OCI-LY1 (cell line): ENCODE results near the gene ESR1.

Experiments
- H2AFZ ChIP-seq: fragments of 200-600 bp; sonication (generic), shearing (Covaris generic); 2 replicates; pipeline ENCODE4 v1.6.0; 2014; ENCODE audit warnings: antibody characterized with exemption, mild to moderate bottlenecking, low read length
- H3F3A ChIP-seq: fragments of 200-600 bp; sonication (generic), shearing (Covaris generic); 2 replicates; pipeline ENCODE4 v1.6.0; 2014; ENCODE audit warnings: mild to moderate bottlenecking, antibody characterized with exemption, low read length, moderate library complexity; ENCODE audit not compliant: insufficient read depth
- H3K27ac ChIP-seq: fragments of 200-600 bp; sonication (generic); 2 replicates; pipeline ENCODE4 v1.5.1; 2014; ENCODE audit warnings: low read length, mixed run types, mild to moderate bottlenecking, low read depth; ENCODE audit not compliant: poor library complexity, severe bottlenecking
- H3K27me3 ChIP-seq: fragments of 200-600 bp; sonication (generic); 2 replicates; pipeline ENCODE4 v1.6.0; 2014; ENCODE audit warnings: antibody characterized with exemption, mild to moderate bottlenecking, low read length, moderate library complexity; ENCODE audit not compliant: insufficient read depth
- H3K36me3 ChIP-seq: fragments of 200-600 bp; sonication (generic); 2 replicates; pipeline ENCODE4 v1.6.1; 2014; ENCODE audit warnings: mild to moderate bottlenecking, antibody characterized with exemption, low read length, moderate library complexity, mixed read lengths; ENCODE audit not compliant: insufficient read depth
- H3K4me1 ChIP-seq: fragments of 200-600 bp; sonication (generic); 2 replicates; pipeline ENCODE4 v1.5.1; 2014; ENCODE audit warnings: mild to moderate bottlenecking, low read length, moderate library complexity; ENCODE audit not compliant: insufficient read depth, severe bottlenecking
- H3K4me2 ChIP-seq: fragments of 200-600 bp; sonication (generic), shearing (Covaris generic); 2 replicates; pipeline ENCODE4 v1.6.1; 2014; ENCODE audit warnings: low read length
- H3K4me3 ChIP-seq: fragments of 200-600 bp; sonication (generic); 2 replicates; pipeline ENCODE4 v1.5.1; 2014; ENCODE audit warnings: low read length, low read depth, mild to moderate bottlenecking, mixed read lengths; ENCODE audit not compliant: poor library complexity, severe bottlenecking
- H3K79me2 ChIP-seq: fragments of 200-600 bp; shearing (Covaris generic); 2 replicates; pipeline ENCODE4 v1.6.1; 2016; ENCODE audit warnings: mixed run types, low read length, mixed read lengths; ENCODE audit not compliant: insufficient read depth
- H3K9ac ChIP-seq: fragments of 200-600 bp; sonication (generic), shearing (Covaris generic); 2 replicates; pipeline ENCODE4 v1.6.1; 2014; ENCODE audit warnings: mild to moderate bottlenecking, low read length, mixed read lengths
- H3K9me2 ChIP-seq: fragments of 200-600 bp; sonication (generic), shearing (Covaris generic); 2 replicates; pipeline ENCODE4 v1.6.1; 2014; ENCODE audit warnings: low read depth, mild to moderate bottlenecking, low read length, mixed read lengths
- H3K9me3 ChIP-seq: fragments of 200-600 bp; shearing (Covaris generic); 2 replicates; pipeline ENCODE4 v1.6.1; 2014; ENCODE audit warnings: low read length, mixed read lengths
- H4K20me1 ChIP-seq: fragments of 200-600 bp; sonication (generic), shearing (Covaris generic); 2 replicates; pipeline ENCODE4 v1.6.0; 2016; ENCODE audit warnings: mild to moderate bottlenecking, low read length; ENCODE audit not compliant: insufficient read depth
- EZH2 ChIP-seq: fragments of 200-600 bp; sonication (generic), shearing (Covaris generic); IDR thresholded peaks from 2 replicates; pipeline ENCODE4 v1.8.0; 2017; ENCODE audit warnings: borderline replicate concordance, mixed run types, mild to moderate bottlenecking, antibody characterized with exemption, low read length, moderate library complexity, mixed read lengths
- TF ChIP-seq, protein P1 (sequence below): fragments of 200-600 bp; sonication (generic), shearing (Covaris generic); IDR thresholded peaks from 2 replicates; pipeline ENCODE4 v1.5.1; 2017; ENCODE audit warnings: mild to moderate bottlenecking, antibody characterized with exemption, low read length, moderate library complexity, mixed read lengths

The ESR1 gene

GRCh38 chr6:151869345-151869744 lies 61.9 kb downstream of the ESR1 start:
- no peak overlapping the region for H3K4me2 ChIP-seq
- H3K27ac ChIP-seq, result no peak overlapping the region
- H3K36me3 ChIP-seq, result no peaks in the 10 kb centered on the region
- no peak for TF ChIP-seq EZH2
- TF ChIP-seq, protein P1, sequence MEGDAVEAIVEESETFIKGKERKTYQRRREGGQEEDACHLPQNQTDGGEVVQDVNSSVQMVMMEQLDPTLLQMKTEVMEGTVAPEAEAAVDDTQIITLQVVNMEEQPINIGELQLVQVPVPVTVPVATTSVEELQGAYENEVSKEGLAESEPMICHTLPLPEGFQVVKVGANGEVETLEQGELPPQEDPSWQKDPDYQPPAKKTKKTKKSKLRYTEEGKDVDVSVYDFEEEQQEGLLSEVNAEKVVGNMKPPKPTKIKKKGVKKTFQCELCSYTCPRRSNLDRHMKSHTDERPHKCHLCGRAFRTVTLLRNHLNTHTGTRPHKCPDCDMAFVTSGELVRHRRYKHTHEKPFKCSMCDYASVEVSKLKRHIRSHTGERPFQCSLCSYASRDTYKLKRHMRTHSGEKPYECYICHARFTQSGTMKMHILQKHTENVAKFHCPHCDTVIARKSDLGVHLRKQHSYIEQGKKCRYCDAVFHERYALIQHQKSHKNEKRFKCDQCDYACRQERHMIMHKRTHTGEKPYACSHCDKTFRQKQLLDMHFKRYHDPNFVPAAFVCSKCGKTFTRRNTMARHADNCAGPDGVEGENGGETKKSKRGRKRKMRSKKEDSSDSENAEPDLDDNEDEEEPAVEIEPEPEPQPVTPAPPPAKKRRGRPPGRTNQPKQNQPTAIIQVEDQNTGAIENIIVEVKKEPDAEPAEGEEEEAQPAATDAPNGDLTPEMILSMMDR, result no peak
- no peaks in the 10 kb centered on the region for H3F3A ChIP-seq
- no peaks in the 10 kb centered on the region for H3K4me1 ChIP-seq
- no peak overlapping the region for H3K4me3 ChIP-seq
- no peaks in the 10 kb centered on the region for H3K9me2 ChIP-seq
- no peaks in the 10 kb centered on the region for H3K9me3 ChIP-seq
- no peaks in the 10 kb centered on the region for H4K20me1 ChIP-seq
- no peaks in the 10 kb centered on the region for H3K27me3 ChIP-seq
- H3K79me2 ChIP-seq, result no peaks in the 10 kb centered on the region
- H3K9ac ChIP-seq, result no peak overlapping the region
- no peak overlapping the region for H2AFZ ChIP-seq

GRCh38 chr6:151869787-151870186 lies 62.3 kb downstream of the ESR1 start:
- TF ChIP-seq EZH2, result no peak
- TF ChIP-seq, protein P1, result no peak
- H3K27ac ChIP-seq, result no peak overlapping the region
- no peaks in the 10 kb centered on the region for H3F3A ChIP-seq
- no peaks in the 10 kb centered on the region for H3K79me2 ChIP-seq
- H3K9me3 ChIP-seq, result no peaks in the 10 kb centered on the region
- no peak overlapping the region for H3K9ac ChIP-seq
- no peaks in the 10 kb centered on the region for H3K27me3 ChIP-seq
- H4K20me1 ChIP-seq, result no peaks in the 10 kb centered on the region
- no peak overlapping the region for H3K4me3 ChIP-seq
- no peaks in the 10 kb centered on the region for H3K9me2 ChIP-seq
- H3K36me3 ChIP-seq, result no peaks in the 10 kb centered on the region
- H3K4me2 ChIP-seq, result no peak overlapping the region
- no peaks in the 10 kb centered on the region for H3K4me1 ChIP-seq
- no peak overlapping the region for H2AFZ ChIP-seq

DNA sequence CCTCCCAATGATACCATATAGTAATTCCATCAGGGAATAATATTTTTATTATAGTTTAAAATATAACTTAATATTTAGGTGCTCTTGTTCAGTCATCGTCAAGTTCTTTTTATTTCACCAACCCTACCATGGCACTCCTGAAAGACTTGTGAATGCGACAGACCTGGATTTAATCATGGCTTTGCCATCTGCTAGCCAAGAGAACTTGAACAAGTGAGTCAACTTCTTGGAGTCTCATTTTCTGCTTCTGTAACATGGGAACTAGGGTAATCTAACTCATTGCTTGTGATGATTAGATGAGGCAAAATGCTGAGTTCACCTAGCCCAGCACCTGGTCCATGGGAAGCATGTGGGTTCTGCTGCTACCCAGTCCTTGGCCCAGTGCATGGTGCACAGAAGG lies 62.9 kb downstream of the ESR1 start:
- no peaks in the 10 kb centered on the region for H3F3A ChIP-seq
- H2AFZ ChIP-seq, result no peak overlapping the region
- no peak overlapping the region for H3K9ac ChIP-seq
- no peaks in the 10 kb centered on the region for H3K27me3 ChIP-seq
- H4K20me1 ChIP-seq, result no peaks in the 10 kb centered on the region
- H3K4me3 ChIP-seq, result no peak overlapping the region
- H3K9me2 ChIP-seq, result no peaks in the 10 kb centered on the region
- no peaks in the 10 kb centered on the region for H3K4me1 ChIP-seq
- no peaks in the 10 kb centered on the region for H3K36me3 ChIP-seq
- no peaks in the 10 kb centered on the region for H3K9me3 ChIP-seq
- TF ChIP-seq, protein P1, result no peak
- no peak for TF ChIP-seq EZH2
- H3K4me2 ChIP-seq, result no peak overlapping the region
- H3K79me2 ChIP-seq, result no peaks in the 10 kb centered on the region
- no peak overlapping the region for H3K27ac ChIP-seq
